NCI-H2171 (cell line): Measurements from ENCODE around the gene BHLHE40.
A peak's percentile ranks its signal among the peaks of the same experiment; 100 is the strongest.

Source experiments
- DNase-seq: peaks from one replicate; lab custom pipeline; 2025; lab: John Stamatoyannopoulos, UW

BHLHE40 gene

DNA sequence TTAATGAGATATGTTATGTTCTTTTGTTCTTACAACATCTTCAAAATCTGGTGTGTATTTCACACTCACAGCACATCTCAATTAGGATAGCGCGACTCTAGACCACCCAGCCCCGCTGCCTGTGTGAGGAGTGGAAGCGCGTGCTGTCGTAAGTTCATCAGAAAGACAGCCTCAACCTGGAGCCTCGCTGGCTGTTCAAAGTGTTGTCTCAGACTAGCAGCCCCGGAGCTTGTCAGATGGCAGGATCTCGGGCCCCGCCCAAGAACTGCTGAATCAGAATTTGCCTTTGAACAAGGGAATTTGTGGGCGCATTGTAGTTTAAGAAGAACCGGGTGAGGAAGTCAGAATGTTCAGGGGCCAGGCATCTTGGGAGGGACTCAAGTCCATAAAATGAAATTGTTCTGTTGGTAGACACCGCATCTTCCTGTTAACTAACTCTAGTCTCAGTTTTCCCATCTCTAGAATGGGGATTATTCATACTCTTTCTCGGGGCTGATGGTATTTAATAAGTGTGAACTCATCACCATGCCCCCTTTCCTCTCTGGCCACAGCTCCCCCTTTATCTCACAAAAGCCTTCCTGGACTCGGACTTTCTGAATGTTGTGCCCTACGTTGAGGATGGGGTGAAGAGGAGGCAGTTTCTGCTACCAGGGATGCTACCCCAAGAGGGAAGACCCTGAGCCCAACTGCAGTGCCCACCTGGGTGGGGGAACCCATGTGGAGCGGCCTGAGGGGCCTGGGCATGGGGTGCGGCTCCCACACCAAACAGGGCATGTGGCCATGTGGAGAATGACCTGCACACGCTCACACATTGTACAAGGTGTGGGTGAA, 40.4 kb downstream of the BHLHE40 start:
- DNase-seq: no peak

- DNase-seq: no peak
These were observed 41.0 kb downstream of the BHLHE40 start for GRCh38 chr3:5020242-5020722.

GRCh38 chr3:5021116-5022092, 42.2 kb downstream of the BHLHE40 start:
- no peak for DNase-seq

- no peak for DNase-seq
These were observed 43.1 kb downstream of the BHLHE40 start for GRCh38 chr3:5022187-5022965.

DNA sequence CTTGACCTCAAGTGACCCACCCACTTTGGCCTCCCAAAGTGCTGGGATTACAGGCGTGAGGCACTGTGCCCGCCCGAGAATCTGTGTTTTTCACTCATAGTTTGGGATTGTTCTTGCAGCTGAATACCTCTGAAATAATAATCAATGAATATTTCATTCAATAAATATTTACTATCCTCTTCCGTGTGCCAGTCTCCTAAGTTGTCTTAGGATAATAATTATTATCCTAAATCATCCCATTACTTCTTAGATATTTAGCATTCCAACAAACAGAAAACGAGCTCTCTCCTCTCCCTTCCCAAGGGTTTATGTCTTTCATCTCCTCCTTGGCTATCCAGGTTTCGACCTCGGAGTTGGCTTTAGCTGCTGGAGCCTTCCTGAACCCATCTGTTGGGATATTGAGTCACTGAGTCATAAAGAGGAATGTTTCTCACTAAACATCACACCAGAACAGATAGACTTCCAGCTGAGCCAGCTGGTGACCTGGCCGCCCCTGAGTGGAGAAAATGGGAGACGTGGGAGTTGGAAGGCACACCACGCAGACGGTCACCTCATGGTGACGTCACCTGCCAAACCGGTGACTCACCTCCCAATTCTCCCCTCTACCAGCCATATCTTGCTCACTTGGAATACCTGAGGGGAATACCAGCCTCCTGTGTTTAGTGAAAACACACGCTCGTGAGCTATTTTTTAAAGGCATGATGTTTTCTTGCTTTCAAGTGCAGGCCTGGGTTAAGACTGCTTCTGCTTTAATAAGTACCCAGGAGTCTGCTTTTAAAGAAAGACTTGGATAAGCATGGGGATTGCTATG, 43.9 kb downstream of the BHLHE40 start:
- DNase-seq: peak; percentile 1

DNA sequence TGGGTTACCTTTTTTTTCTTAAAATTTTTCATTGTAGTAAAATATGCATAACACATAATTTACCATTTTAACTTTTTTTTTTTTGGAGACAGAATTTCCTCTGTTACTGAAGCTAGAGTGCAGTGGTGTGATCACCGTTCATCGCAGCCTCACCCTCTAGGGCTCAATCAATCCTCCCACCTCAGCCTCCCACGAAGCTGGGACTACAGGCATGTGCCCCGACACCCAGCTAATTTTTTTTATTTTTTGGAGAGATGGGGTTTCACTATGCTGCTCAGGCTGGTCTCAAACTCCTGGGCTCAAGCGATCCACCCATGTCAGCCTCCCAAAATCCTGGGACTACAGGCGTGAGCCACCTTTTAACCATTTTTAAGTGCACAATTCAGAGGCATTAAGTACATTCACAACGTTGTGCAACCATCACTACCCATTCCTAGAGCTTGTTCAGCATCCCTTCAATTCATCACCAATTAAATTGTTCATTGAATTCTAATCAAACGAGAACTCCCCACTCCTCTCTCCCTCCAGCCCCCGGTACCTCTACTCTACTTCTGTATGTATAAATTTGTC, 44.6 kb downstream of the BHLHE40 start:
- no peak for DNase-seq

GRCh38 chr3:5026046-5026362, 46.8 kb downstream of the BHLHE40 start:
- no peak for DNase-seq

- DNase-seq: no peak
These were observed 50.5 kb downstream of the BHLHE40 start for GRCh38 chr3:5029715-5030114.

GRCh38 chr3:5030152-5030551, 50.9 kb downstream of the BHLHE40 start:
- DNase-seq: no peak

- no peak for DNase-seq
These were observed 53.6 kb downstream of the BHLHE40 start for GRCh38 chr3:5032844-5033243.
